SU-DHL-6 (cell line): Measurements from ENCODE around the gene CASP3.

ENCODE experiments used
- H2AFZ ChIP-seq: fragments of 200-600 bp; sonication (generic); 2 replicates; pipeline ENCODE4 v1.6.1; 2014; ENCODE audit warnings: low read depth, mild to moderate bottlenecking, moderate library complexity, mixed read lengths, antibody characterized with exemption, low read length; ENCODE audit not compliant: severe bottlenecking
- H3F3A ChIP-seq: fragments of 200-600 bp; shearing (Covaris generic); 2 replicates; pipeline ENCODE4 v1.6.0; 2016; ENCODE audit warnings: antibody characterized with exemption, mild to moderate bottlenecking; ENCODE audit not compliant: insufficient read depth
- H3K27ac ChIP-seq: fragments of 200-600 bp; sonication (generic); 2 replicates; pipeline ENCODE4 v1.5.1; 2016; ENCODE audit warnings: low read depth, mild to moderate bottlenecking, low read length, moderate library complexity, mixed read lengths
- H3K27me3 ChIP-seq: fragments of 200-600 bp; sonication (generic), shearing (Covaris generic); 2 replicates; pipeline ENCODE4 v1.6.0; 2014; ENCODE audit warnings: mild to moderate bottlenecking, low read length
- H3K36me3 ChIP-seq: fragments of 200-600 bp; sonication (generic); 2 replicates; pipeline ENCODE4 v1.6.1; 2014; ENCODE audit warnings: mild to moderate bottlenecking, low read length, mixed read lengths
- H3K4me2 ChIP-seq: fragments of 300-600, 200-600 bp; shearing (Covaris generic), sonication (generic); 2 replicates; pipeline ENCODE4 v1.6.0; 2014; ENCODE audit warnings: low read length, low read depth, mild to moderate bottlenecking; ENCODE audit not compliant: poor library complexity, severe bottlenecking
- H3K4me3 ChIP-seq: fragments of 200-600 bp; sonication (generic); 2 replicates; pipeline ENCODE4 v1.5.1; 2014; ENCODE audit warnings: antibody characterized with exemption, low read length, mild to moderate bottlenecking, mixed read lengths; ENCODE audit not compliant: insufficient read depth, poor library complexity, severe bottlenecking
- H3K79me2 ChIP-seq: fragments of 200-600 bp; sonication (generic); 2 replicates; pipeline ENCODE4 v1.6.1; 2014; ENCODE audit warnings: mild to moderate bottlenecking, low read length, moderate library complexity; ENCODE audit not compliant: insufficient read depth
- H3K9ac ChIP-seq: fragments of 200-600 bp; sonication (generic); 2 replicates; pipeline ENCODE4 v1.7.0; 2014; ENCODE audit warnings: mild to moderate bottlenecking, low read length
- H3K9me2 ChIP-seq: fragments of 200-600 bp; sonication (generic); replicated peaks from 2 replicates; pipeline ENCODE4 v1.6.1; 2014; ENCODE audit warnings: low read length; ENCODE audit not compliant: insufficient read depth
- H3K9me3 ChIP-seq: fragments of 200-600 bp; sonication (generic); 2 replicates; pipeline ENCODE4 v1.6.1; 2014; ENCODE audit warnings: low read length, mixed read lengths; ENCODE audit not compliant: insufficient read depth
- H4K20me1 ChIP-seq: fragments of 200-600 bp; sonication (generic); 2 replicates; pipeline ENCODE4 v1.6.1; 2014; ENCODE audit warnings: low read depth, mild to moderate bottlenecking, antibody characterized with exemption, low read length, moderate library complexity, mixed read lengths
- EZH2phosphoT487 ChIP-seq: fragments of 200-600 bp; sonication (generic), shearing (Covaris generic); conservative IDR thresholded peaks from 2 replicates; pipeline ENCODE4 v1.6.1; 2018; ENCODE audit warnings: mild to moderate bottlenecking, antibody characterized with exemption, low read length, moderate library complexity, mixed read lengths
- TF ChIP-seq, protein P1 (sequence below): fragments of 200-600 bp; sonication (generic); IDR thresholded peaks from one replicate; pipeline ENCODE4 v1.5.1; 2017; ENCODE audit warnings: antibody characterized with exemption, mild to moderate bottlenecking, low read length, moderate library complexity; ENCODE audit not compliant: insufficient read depth, poor library complexity, severe bottlenecking

Gene CASP3

DNA sequence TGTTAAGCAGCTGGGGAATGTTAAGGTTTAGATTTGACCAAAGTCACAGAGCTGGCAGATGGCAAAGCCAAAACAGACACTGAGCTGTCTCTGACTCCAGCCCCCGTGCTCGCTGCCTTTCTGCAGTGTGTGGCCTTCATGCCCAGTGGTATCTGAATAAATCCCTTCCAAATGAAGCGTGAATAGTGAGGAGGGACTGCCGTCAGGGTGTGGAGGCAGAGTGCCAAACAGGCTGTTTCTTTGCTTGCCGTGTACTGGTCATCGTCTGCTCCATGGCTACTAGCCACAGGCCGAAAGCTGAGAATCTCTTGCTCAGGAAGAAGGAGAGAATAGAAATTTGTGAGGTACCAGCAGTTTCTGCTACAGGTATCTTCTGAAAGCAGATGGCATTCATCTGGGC lies 20.0 kb upstream of the CASP3 start:
- no peak overlapping the region for H3K27ac ChIP-seq
- no peak overlapping the region for H3K4me2 ChIP-seq
- H3K79me2 ChIP-seq, result no peaks in the 10 kb centered on the region
- no peaks in the 10 kb centered on the region for H3K27me3 ChIP-seq
- H3F3A ChIP-seq, result no peaks in the 10 kb centered on the region
- no peak overlapping the region for H3K9ac ChIP-seq
- H3K4me3 ChIP-seq, result no peak overlapping the region
- H3K9me2 ChIP-seq, result no peaks in the 10 kb centered on the region
- H2AFZ ChIP-seq, result no peak overlapping the region
- H4K20me1 ChIP-seq, result no peaks in the 10 kb centered on the region
- TF ChIP-seq, protein P1, sequence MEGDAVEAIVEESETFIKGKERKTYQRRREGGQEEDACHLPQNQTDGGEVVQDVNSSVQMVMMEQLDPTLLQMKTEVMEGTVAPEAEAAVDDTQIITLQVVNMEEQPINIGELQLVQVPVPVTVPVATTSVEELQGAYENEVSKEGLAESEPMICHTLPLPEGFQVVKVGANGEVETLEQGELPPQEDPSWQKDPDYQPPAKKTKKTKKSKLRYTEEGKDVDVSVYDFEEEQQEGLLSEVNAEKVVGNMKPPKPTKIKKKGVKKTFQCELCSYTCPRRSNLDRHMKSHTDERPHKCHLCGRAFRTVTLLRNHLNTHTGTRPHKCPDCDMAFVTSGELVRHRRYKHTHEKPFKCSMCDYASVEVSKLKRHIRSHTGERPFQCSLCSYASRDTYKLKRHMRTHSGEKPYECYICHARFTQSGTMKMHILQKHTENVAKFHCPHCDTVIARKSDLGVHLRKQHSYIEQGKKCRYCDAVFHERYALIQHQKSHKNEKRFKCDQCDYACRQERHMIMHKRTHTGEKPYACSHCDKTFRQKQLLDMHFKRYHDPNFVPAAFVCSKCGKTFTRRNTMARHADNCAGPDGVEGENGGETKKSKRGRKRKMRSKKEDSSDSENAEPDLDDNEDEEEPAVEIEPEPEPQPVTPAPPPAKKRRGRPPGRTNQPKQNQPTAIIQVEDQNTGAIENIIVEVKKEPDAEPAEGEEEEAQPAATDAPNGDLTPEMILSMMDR, result no peak
- TF ChIP-seq EZH2phosphoT487, result no peak
- H3K36me3 ChIP-seq, result no peaks in the 10 kb centered on the region
- H3K9me3 ChIP-seq, result no peaks in the 10 kb centered on the region

DNA sequence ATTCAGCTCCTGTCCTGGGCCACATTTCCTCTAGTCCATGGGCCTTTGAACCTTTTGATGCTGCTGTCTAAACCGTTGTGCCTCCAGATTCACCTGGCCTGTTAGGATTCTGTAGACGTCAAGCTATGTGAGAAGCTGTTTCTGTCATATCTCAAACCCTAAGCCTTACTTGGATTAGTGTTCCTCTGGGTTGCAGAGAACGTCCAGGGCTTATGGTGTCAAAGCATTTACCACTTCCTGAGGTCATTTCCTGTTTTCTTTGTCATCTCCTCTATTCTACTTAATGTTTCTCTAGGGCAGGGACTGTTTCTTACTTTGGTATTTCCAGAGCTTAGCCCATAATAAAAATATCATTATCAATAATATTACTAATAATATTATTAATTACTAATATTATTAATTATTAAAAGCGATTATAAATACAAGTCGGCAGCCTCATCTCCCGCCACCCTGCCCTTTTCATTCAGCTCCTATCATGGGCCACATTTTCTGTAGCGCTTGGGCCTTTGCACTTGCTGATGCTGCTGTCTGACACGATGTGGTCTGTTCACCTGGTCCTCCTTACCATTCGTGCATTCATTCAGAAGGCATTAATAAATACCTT lies 19.4 kb upstream of the CASP3 start:
- no peaks in the 10 kb centered on the region for H3F3A ChIP-seq
- H3K27ac ChIP-seq, result no peak overlapping the region
- no peaks in the 10 kb centered on the region for H4K20me1 ChIP-seq
- no peaks in the 10 kb centered on the region for H3K79me2 ChIP-seq
- H3K9me3 ChIP-seq, result no peaks in the 10 kb centered on the region
- no peaks in the 10 kb centered on the region for H3K36me3 ChIP-seq
- TF ChIP-seq, protein P1, result no peak
- TF ChIP-seq EZH2phosphoT487, result no peak
- H3K4me3 ChIP-seq, result no peak overlapping the region
- H3K9me2 ChIP-seq, result no peaks in the 10 kb centered on the region
- no peak overlapping the region for H3K9ac ChIP-seq
- no peaks in the 10 kb centered on the region for H3K27me3 ChIP-seq
- H2AFZ ChIP-seq, result no peak overlapping the region
- no peak overlapping the region for H3K4me2 ChIP-seq

DNA sequence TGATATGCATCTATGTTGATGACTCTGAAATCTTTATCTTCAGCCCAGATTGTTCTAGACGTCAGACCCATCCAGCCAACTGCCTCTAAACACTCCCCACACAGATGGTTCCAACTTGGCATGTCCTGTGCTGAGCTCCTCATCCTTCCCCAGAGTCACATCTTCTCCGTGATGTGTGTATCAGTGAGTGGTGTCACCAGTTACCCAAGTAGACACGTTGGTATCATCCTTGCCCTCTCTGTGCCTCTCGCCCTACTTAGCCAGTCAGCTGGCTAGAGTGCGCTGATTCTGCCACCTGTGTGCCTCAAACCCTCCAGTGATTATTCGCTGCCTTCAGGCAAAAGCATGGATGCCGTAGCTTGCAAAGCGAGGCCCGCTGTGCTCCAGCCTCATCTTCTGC lies 18.8 kb upstream of the CASP3 start:
- TF ChIP-seq EZH2phosphoT487, result no peak
- TF ChIP-seq, protein P1, result no peak
- no peaks in the 10 kb centered on the region for H3K9me2 ChIP-seq
- no peaks in the 10 kb centered on the region for H3K9me3 ChIP-seq
- H4K20me1 ChIP-seq, result no peaks in the 10 kb centered on the region
- H3K36me3 ChIP-seq, result no peaks in the 10 kb centered on the region
- H3K9ac ChIP-seq, result no peak overlapping the region
- H3K4me3 ChIP-seq, result no peak overlapping the region
- H3K27me3 ChIP-seq, result no peaks in the 10 kb centered on the region
- H3K79me2 ChIP-seq, result no peaks in the 10 kb centered on the region
- no peak overlapping the region for H2AFZ ChIP-seq
- H3K4me2 ChIP-seq, result no peak overlapping the region
- H3F3A ChIP-seq, result no peaks in the 10 kb centered on the region
- H3K27ac ChIP-seq, result no peak overlapping the region
